ENCODE data around the gene ABCA13.

GRCh38 chr7:48528646-48529045, 357.4 kb downstream of the ABCA13 start:
- TF ChIP-seq EP300 (IDR thresholded peaks at IDR 0.05; ENCODE audit: borderline replicate concordance) = no peak
- TF ChIP-seq MAX (IDR thresholded peaks at IDR 0.05) = no peak
- TF ChIP-seq EGR1 (IDR thresholded peaks at IDR 0.05) = no peak
- no peak for TF ChIP-seq NFIC (IDR thresholded peaks at IDR 0.05)
- no peak for TF ChIP-seq CEBPB (IDR thresholded peaks at IDR 0.05)
- no peak for TF ChIP-seq REST (IDR thresholded peaks at IDR 0.05; ENCODE audit: low read depth)
- TF ChIP-seq TAF1 (IDR thresholded peaks at IDR 0.05; ENCODE audit: low read depth) = no peak
- TF ChIP-seq CREB1 (IDR thresholded peaks at IDR 0.05; ENCODE audit: low read depth) = no peak
- TF ChIP-seq RAD21 (IDR thresholded peaks at IDR 0.05; ENCODE audit: low read depth) = no peak
- TF ChIP-seq TCF12 (IDR thresholded peaks at IDR 0.05; ENCODE audit: low read depth) = no peak

Measured in Ishikawa (cell line).